Measurements from ENCODE around the gene LRP4. TPM values are rescaled to one million over a fixed set of nuclear protein-coding genes. Genes with fewer than 3 reads are reported as not detected.
A peak's percentile ranks its signal among the peaks of the same experiment; 100 is the strongest.
"Not testable (repeated sequence)": the region's sequence is repeated elsewhere in the genome, so short reads cannot be mapped to it uniquely, and the experiment has no call there.

Gene LRP4, protein sequence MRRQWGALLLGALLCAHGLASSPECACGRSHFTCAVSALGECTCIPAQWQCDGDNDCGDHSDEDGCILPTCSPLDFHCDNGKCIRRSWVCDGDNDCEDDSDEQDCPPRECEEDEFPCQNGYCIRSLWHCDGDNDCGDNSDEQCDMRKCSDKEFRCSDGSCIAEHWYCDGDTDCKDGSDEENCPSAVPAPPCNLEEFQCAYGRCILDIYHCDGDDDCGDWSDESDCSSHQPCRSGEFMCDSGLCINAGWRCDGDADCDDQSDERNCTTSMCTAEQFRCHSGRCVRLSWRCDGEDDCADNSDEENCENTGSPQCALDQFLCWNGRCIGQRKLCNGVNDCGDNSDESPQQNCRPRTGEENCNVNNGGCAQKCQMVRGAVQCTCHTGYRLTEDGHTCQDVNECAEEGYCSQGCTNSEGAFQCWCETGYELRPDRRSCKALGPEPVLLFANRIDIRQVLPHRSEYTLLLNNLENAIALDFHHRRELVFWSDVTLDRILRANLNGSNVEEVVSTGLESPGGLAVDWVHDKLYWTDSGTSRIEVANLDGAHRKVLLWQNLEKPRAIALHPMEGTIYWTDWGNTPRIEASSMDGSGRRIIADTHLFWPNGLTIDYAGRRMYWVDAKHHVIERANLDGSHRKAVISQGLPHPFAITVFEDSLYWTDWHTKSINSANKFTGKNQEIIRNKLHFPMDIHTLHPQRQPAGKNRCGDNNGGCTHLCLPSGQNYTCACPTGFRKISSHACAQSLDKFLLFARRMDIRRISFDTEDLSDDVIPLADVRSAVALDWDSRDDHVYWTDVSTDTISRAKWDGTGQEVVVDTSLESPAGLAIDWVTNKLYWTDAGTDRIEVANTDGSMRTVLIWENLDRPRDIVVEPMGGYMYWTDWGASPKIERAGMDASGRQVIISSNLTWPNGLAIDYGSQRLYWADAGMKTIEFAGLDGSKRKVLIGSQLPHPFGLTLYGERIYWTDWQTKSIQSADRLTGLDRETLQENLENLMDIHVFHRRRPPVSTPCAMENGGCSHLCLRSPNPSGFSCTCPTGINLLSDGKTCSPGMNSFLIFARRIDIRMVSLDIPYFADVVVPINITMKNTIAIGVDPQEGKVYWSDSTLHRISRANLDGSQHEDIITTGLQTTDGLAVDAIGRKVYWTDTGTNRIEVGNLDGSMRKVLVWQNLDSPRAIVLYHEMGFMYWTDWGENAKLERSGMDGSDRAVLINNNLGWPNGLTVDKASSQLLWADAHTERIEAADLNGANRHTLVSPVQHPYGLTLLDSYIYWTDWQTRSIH (N-terminal part only)
- 10 to 100 TPM in 1 of 2 donors, 1 to 10 TPM in 1; 6.7 to 43.3 TPM for total RNA-seq
- long read RNA-seq = 0 reads

GRCh38 chr11:46918083-46918787 is at the start of gene LRP4:
Gene LRP4 (minus strand): TSS chr11:46918550. CDS start chr11:46918379, 171 bp downstream.
- ATAC-seq (peak; percentile 67), DNase-seq (peak; percentile 42 to 68)
- intact Hi-C loops (cut with DNase I, micrococcal nuclease) = no loop called here

DNA sequence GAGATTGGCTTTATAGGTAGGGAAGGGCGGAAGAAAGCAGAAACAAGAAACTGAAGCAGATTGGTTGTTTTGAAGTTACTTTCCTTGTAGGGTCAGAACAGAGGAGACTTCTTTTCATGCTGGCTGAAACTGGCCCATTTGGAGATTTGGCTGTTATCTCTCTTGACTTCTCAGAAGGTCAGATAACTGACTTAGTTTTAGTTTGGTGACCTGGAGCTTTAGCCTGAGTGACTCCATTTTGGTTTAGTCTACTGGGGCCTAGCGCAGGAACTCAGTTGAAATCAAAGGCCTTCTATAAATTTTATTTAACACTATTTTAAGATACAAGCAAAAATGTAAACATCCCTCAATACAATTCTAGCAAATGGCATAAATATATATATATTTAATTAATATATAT is 49.6 kb upstream of the LRP4 start:
- DNase-seq = no peak
- intact Hi-C loops (cut with DNase I, micrococcal nuclease) = no loop called here
- ATAC-seq = no peak

- DNase-seq (no peak), ATAC-seq (no peak)
- intact Hi-C loops (cut with DNase I, micrococcal nuclease) = no loop called here
Measured at GRCh38 chr11:46966773-46967172, 48.4 kb upstream of the LRP4 start.

DNA sequence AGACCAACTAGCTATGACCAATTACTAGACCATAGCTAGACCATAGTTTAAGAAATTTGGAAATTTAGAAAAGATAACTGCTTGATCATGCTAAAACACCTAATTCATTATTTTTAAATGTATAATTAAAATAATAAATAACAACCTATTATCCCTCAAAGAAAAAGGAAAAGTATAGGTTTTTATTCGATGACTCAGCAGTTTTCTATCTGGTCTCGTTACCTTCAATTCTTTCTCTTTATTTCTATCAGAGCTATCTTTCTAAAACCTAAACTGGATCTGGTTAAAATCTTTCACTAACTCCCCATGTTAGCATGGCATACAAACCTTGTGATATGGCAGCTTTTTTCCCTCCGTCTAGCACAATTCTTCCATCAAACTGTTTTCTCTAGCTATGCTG is 45.5 kb upstream of the LRP4 start:
- DNase-seq (no peak), ATAC-seq (no peak)
- intact Hi-C loops (cut with DNase I, micrococcal nuclease) = no loop called here

DNA sequence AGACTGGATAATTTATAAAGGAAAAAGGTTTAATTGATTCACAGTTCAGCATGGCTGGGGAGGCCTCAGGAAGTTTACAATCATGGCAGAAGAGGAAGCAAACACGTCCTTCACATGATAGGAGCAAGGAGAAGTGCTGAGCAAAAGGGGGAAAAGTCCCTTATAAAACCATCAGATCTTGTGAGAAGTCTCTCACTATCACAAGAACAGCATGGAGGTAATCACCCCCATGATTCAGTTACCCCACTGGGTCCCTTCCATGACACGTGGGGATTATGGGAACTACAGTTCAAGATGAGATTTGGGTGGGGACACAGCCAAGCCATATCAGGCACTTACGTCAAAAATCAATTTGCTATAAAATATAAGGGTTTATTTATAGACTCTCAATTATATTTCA is 43.5 kb upstream of the LRP4 start:
- DNase-seq; ATAC-seq; intact Hi-C loops (cut with DNase I, micrococcal nuclease): not testable (repeated sequence)

DNA sequence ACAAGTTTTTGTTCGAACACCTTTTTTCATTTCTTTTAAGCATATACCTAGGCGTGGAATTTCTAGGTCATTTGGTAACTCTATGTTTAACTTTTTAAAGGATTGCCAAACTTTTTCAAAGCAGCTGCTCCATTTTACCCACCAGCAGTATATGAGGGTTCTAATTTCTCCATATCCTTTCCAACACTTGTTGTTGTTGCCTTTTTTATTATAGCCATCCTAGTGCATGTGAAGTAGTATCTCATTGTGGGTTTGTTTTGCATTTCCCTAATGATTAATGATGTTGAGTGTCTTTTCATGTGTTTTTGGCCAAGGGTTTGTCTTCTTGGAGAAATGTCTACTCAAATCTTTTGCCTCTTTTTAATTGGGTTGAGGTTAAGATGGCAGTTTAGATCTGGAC is 42.7 kb upstream of the LRP4 start:
- no peak for ATAC-seq
- intact Hi-C loops (cut with DNase I, micrococcal nuclease) = no loop called here
- no peak for DNase-seq

DNA sequence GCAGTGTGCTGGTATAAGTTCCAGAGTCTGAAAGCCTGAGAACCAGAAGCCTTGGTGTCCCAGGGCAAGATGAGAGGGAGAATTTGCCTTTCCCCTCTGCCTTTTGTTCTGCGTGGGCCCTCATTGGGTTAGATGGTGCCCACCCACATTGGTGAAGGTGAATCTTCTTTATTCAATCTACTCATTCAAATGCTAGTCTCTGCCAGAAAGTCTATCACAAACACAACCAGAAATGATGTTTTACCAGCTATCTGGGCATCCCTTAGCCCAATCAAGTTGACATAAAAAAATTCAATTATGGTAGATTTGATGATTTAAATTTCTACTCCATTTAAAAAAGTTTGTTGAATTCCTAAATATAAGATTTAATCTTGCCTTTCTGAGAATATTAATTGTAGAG is 40.4 kb upstream of the LRP4 start:
- ATAC-seq (no peak), DNase-seq (no peak)
- intact Hi-C loops (cut with DNase I, micrococcal nuclease) = no loop called here

GRCh38 chr11:46953093-46953492 is 34.7 kb upstream of the LRP4 start:
- intact Hi-C loops (cut with DNase I, micrococcal nuclease) = no loop called here
- no peak for ATAC-seq
- DNase-seq = no peak

- intact Hi-C loops (cut with DNase I, micrococcal nuclease) = no loop called here
- no peak for DNase-seq
- no peak for ATAC-seq
Measured at GRCh38 chr11:46952553-46952952, 34.2 kb upstream of the LRP4 start.

DNA sequence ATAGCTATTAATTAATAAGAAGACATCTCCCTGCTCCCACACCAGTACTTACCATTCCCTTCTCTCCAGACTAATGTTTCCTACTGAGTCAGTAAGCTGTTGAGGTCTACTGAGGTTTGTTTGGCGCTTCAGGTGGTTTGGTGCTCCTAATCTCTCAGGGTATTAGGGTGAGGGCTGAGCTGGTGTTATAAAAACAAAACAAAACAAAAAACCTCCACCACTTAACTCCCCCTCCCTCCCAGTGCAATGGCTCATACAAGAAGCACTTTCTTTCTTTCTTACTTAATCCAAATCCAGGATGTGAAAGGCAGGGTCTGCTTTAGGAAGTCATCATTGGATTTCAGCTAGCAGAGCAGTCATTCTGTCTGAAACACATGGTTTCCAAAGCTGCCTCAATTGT is 33.5 kb upstream of the LRP4 start:
- DNase-seq (no peak), ATAC-seq (no peak)
- intact Hi-C loops (cut with DNase I, micrococcal nuclease) = no loop called here

DNA sequence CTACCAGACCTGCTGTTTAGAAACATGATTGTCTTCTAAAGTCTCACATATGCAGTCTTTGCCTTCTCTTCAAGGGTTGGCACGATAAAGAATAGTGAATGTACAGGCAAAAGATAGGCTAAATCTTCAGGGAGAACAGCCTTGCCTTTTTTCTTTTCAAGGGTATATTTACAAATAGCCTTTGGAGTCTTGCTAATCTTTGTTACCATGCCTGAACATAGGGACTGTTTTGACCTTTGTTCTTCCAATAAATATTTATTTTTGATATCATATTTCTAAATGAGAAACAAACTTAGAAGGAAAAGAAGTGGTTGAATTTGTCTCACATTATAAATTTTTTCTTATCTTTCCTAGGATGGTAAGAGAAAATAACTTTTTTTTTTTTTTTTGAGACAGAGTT is 30.9 kb upstream of the LRP4 start:
- intact Hi-C loops (cut with DNase I, micrococcal nuclease) = no loop called here
- ATAC-seq (no peak), DNase-seq (no peak)

GRCh38 chr11:46948378-46949131 is 30.2 kb upstream of the LRP4 start:
- intact Hi-C loops (cut with DNase I, micrococcal nuclease) = no loop called here
- DNase-seq (peak in 1 of 2 donors; percentile 36), ATAC-seq (peak; percentile 89)

GRCh38 chr11:46947399-46948077 is 29.2 kb upstream of the LRP4 start:
- ATAC-seq (no peak), DNase-seq (no peak)
- intact Hi-C loops (cut with DNase I, micrococcal nuclease) = no loop called here

DNA sequence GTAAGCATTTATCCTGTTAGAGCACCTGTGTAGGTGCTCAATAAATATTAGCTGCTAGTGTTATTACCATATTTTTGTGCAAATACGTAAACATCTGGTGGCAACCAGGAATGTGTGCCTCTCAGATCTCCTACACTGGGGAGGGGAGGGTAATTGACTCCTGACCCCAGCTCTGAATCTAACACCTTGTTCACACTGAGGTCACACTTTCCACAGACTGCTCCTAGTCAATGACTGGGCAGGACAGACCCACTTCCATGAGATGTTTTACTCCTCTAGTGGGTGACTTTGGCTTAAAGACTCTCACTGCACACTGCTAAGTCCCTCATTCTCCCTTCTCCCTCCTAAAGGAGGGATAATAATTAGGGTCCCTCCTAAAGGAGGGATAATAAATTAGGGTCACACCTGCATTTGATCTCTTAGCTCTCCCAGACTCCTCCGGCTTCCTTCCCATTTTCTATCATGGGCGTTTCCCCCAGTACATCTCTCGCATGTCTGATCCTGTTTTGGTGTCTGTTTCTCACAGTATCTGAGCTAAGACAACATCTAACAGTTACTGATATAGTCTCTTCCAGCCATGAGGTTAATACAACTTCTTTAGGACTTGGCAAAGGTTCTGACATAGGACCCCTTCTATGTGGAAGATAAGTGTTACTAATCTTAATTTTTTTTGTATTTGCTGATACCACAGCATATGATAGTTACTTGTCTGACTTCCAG is 26.2 kb upstream of the LRP4 start:
- no peak for DNase-seq
- intact Hi-C loops (cut with DNase I, micrococcal nuclease) = no loop called here
- ATAC-seq = no peak

DNA sequence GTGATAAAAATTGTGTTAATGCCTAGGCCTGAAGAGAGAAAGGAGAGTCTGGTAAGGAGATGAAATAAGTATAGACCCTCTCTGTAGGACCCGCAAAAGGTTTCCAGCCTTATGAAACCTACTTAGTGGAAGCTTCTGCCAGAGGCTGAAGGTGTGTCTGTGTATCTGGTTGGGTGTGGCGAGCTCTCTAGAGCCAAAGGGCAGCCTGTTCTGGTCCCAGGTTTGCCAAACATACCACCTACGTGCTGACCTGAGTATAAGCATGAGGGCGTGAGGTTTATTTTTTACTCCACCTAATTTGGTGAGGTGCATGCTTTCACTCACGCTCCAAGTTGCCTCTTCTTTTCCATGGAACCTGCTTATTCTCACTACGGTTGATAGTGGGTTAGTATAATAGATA is 23.8 kb upstream of the LRP4 start:
- peak; percentile 56 to 79 for DNase-seq
- intact Hi-C loops (cut with DNase I, micrococcal nuclease) = no loop called here
- peak; percentile 99 for ATAC-seq

DNA sequence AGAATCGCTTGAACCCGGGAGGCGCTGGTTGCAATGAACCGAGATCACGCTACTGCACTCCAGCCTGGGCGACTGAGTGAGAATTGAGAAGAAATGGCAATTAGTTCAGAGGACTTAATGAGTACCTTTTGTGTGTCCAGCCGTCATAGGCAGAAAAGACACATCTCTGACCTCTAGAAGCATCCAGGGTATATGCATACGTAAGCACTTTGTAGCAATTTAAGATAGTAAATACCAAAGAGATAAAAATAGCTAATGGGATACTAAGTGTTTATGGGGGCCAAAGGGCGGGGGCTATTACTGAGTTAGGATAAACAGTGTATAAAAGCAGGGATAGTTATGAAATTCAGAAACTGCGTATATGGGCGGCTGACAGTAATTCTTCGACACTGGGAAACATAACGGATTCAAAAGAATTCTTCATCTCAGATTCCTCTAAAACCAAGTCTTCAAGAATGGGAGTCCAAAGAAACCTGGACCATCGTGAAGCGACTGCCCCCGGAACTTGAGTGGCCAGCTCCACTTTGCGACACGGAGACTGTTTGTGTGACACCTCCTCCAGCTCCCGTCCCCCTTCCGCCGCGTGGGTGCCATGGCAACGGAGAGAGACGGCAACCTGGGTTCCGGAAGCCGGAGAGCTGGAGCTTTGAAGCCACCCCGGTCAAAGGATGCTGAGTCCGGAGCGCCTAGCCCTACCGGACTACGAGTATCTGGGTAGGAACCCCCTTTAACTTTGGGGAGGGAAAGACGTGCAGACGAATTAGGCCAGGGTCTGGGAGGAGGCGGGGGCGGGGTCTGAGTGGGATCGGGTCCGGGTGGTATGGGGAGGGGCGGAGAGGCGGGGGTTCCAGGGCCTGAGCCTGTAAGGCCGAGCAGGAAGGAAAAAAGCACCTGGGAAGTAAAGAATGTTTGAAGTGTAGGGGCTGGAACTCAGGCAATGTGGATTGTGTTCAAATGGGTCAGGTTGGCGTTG is 18.1 kb upstream of the LRP4 start, which contains the start of gene CSTPP1:
Gene CSTPP1 (plus strand): TSS at position 624 of the 973 bp plus-strand sequence. CDS start 45 bp downstream, at position 669.
- intact Hi-C loops (cut with DNase I, micrococcal nuclease) = no loop called here
- ATAC-seq (peak; percentile 95), DNase-seq (peak; percentile 95 to 96)

Data from left colon (tissue), 2 donors.